ENCODE data around the gene RPL19. TPM values are rescaled to one million over a fixed set of nuclear protein-coding genes. Genes with fewer than 3 reads are reported as not detected.
A peak's percentile ranks its signal among the peaks of the same experiment; 100 is the strongest.

The RPL19 gene
- total RNA-seq, 6 donors from 2014 or later: 1,356 to 1,902 (median 1,599) TPM

DNA sequence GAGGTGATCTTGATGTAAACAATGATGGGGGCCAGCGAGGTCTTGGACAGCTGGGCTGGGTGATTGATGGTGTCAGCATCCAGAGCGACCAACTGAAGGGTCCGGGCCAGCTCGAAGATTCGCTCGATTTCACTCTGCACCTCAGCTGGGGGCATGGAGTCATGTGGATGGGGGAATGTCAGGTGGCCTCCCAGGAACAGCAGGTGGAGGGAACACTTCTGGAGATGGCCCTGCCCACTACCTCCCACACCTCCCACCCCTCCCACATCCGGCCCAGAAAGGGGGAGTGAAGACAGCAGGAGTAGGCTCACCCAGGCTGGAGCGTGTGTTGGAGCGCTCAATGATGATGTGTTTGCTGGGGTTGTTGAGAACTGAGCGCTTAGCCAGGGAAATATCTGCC lies 16.4 kb upstream of the RPL19 start:
- WGBS, 2 donors: 89 to 92% methylated on average over 4 to 10 of the region's 10 CpGs
- Histone ChIP-seq H3K27me3 (no peaks in the 10 kb centered on the region), H3K4me3 (no peak overlapping the region), H3K4me1 (peaks cover 0 to 2% (median under 1%) of the 10 kb centered on the region in 4 donors), H3K36me3 (peaks cover 22 to 86% (median 70%) of the 10 kb centered on the region in 4 donors), H3K9me3 (no peaks in the 10 kb centered on the region), H3K27ac (no peak overlapping the region)
- TF ChIP-seq, protein P1, sequence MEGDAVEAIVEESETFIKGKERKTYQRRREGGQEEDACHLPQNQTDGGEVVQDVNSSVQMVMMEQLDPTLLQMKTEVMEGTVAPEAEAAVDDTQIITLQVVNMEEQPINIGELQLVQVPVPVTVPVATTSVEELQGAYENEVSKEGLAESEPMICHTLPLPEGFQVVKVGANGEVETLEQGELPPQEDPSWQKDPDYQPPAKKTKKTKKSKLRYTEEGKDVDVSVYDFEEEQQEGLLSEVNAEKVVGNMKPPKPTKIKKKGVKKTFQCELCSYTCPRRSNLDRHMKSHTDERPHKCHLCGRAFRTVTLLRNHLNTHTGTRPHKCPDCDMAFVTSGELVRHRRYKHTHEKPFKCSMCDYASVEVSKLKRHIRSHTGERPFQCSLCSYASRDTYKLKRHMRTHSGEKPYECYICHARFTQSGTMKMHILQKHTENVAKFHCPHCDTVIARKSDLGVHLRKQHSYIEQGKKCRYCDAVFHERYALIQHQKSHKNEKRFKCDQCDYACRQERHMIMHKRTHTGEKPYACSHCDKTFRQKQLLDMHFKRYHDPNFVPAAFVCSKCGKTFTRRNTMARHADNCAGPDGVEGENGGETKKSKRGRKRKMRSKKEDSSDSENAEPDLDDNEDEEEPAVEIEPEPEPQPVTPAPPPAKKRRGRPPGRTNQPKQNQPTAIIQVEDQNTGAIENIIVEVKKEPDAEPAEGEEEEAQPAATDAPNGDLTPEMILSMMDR (IDR thresholded peaks at IDR 0.05): no peak
- no peak for TF ChIP-seq POLR2AphosphoS5 (IDR thresholded peaks at IDR 0.05)
- no peak for TF ChIP-seq POLR2A (IDR thresholded peaks at IDR 0.05)
- TF ChIP-seq EP300 (IDR thresholded peaks at IDR 0.05): no peak
- DNase-seq (no peak), ATAC-seq (ENCODE audit: low FRiP score in 2 of 2) (no peak)

DNA sequence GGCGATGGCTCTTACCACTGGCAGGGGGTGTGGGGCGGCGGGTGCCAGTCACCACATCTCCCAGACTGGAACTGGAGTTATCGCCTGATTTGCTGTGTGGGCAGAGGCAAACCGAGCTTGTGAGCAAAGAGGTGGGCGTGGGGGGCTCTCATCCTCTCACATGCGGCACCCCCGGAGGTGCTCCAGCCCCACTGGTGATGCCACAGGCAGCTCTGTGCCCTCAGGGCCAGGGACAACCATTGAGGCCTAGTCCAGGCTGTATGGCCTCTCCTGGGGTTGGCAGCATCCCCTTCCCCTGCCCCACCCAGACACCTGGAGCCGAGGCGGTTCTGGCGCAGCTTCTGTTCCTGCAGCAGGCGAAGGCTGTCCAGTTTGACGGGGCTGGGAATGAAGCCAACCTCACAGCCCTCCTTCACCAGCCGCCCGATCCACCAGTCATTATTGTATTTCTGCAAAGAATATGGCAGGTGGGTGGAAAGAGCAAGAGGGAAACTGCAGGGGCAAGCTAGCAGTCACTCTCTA lies 13.5 kb upstream of the RPL19 start:
- ATAC-seq (ENCODE audit: low FRiP score in 2 of 2) (no peak), DNase-seq (peak in 1 of 2 donors; percentile 72)
- Histone ChIP-seq H3K27ac (no peak overlapping the region), H3K4me3 (no peak overlapping the region), H3K36me3 (peaks cover 28 to 94% (median 82%) of the 10 kb centered on the region in 4 donors), H3K4me1 (no peaks in the 10 kb centered on the region), H3K9me3 (no peaks in the 10 kb centered on the region), H3K27me3 (no peaks in the 10 kb centered on the region)
- WGBS, 2 donors: 72 to 90% methylated on average over 5 to 11 of the region's 15 CpGs
- no peak for TF ChIP-seq EP300 (IDR thresholded peaks at IDR 0.05)
- no peak for TF ChIP-seq POLR2A (IDR thresholded peaks at IDR 0.05)
- TF ChIP-seq POLR2AphosphoS5 (IDR thresholded peaks at IDR 0.05): no peak
- TF ChIP-seq, protein P1 (IDR thresholded peaks at IDR 0.05): no peak

GRCh38 chr17:39187152-39187830 lies 12.8 kb upstream of the RPL19 start:
- TF ChIP-seq, protein P1 (IDR thresholded peaks at IDR 0.05): no peak
- no peak for TF ChIP-seq POLR2A (IDR thresholded peaks at IDR 0.05)
- TF ChIP-seq EP300 (IDR thresholded peaks at IDR 0.05): no peak
- no peak for TF ChIP-seq POLR2AphosphoS5 (IDR thresholded peaks at IDR 0.05)
- H3K36me3 ChIP-seq: peaks cover 28 to 97% (median 85%) of the 10 kb centered on the region in 4 donors
- DNase-seq: no peak
- no peaks in the 10 kb centered on the region for H3K9me3 ChIP-seq
- no peaks in the 10 kb centered on the region for H3K27me3 ChIP-seq
- H3K4me1 ChIP-seq: no peaks in the 10 kb centered on the region
- no peak overlapping the region for H3K4me3 ChIP-seq
- WGBS, 2 donors: 88 to 94% methylated on average over 9 of the region's 9 CpGs
- no peak for ATAC-seq (ENCODE audit: low FRiP score in 2 of 2)
- H3K27ac ChIP-seq: no peak overlapping the region

- no peak overlapping the region for H3K27ac ChIP-seq
- H3K36me3 ChIP-seq: peaks cover 10 to 76% (median 50%) of the 10 kb centered on the region in 4 donors
- no peaks in the 10 kb centered on the region for H3K9me3 ChIP-seq
- H3K4me3 ChIP-seq: no peak overlapping the region
- DNase-seq: no peak
- WGBS, 2 donors: 94% methylated on average over 5 of the region's 9 CpGs
- ATAC-seq (ENCODE audit: low FRiP score in 2 of 2): no peak
- TF ChIP-seq POLR2AphosphoS5 (IDR thresholded peaks at IDR 0.05): no peak
- TF ChIP-seq EP300 (IDR thresholded peaks at IDR 0.05): no peak
- TF ChIP-seq, protein P1 (IDR thresholded peaks at IDR 0.05): no peak
- TF ChIP-seq POLR2A (IDR thresholded peaks at IDR 0.05): no peak
- no peaks in the 10 kb centered on the region for H3K27me3 ChIP-seq
- peaks cover 10 to 30% (median 22%) of the 10 kb centered on the region in 4 donors for H3K4me1 ChIP-seq
Measured at GRCh38 chr17:39191750-39192510, 8.2 kb upstream of the RPL19 start.
